Choroid plexus epithelial cell (primary cell): ENCODE data around the gene FGF7.

Experiments used
- DNase-seq: peaks from one replicate; pipeline ENCODE4 v3.0.0-alpha.2; 2010; ENCODE audit warnings: low read depth
- H3K4me3 ChIP-seq: 2 replicates; pipeline ENCODE4 v1.5.1; 2011; ENCODE audit warnings: low read depth, mild to moderate bottlenecking, control low read depth, low read length, moderate library complexity
- CTCF ChIP-seq: conservative IDR thresholded peaks from 2 replicates; pipeline ENCODE4 v1.5.1; 2011; ENCODE audit warnings: low read depth, mild to moderate bottlenecking, control low read depth, inconsistent platforms, low read length, moderate library complexity

FGF7 gene

GRCh38 chr15:49438962-49439631 is 16.1 kb downstream of the FGF7 start:
- H3K4me3 ChIP-seq = no peak overlapping the region
- no peak for TF ChIP-seq CTCF
- peak; percentile 13 for DNase-seq

DNA sequence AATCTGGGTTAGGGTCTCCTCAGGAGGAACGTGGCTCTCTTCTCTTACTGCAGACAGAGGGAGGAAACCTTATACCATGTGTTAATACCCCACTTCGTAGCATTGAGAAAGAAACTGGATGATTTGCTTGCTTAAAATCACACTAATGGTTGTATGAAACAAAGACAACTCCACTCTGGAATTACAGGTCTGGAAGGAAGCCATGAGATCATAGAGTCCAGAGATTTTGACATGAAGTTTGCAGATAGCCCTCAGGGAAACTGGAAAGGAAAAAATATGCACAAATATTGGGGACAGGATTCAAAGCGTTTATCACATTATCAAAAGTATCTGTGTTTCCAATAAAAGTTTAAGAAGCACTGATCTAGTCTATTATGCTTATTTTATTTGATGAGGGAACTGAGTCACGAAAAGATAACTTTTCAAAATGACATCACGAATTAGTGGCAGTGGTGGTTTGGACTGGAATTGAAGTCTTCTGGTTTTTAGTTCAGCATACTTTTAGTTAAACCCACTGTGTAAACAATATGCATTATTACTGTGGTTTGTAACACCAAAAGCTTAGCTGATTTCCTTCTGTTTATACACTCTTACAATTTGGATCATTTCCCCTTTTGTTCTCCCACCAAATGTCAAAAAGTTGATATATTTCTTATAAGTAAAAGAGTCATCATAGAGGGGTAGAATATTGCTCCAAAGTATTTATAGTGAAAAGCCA is 16.8 kb downstream of the FGF7 start:
- no peak overlapping the region for H3K4me3 ChIP-seq
- TF ChIP-seq CTCF = no peak
- no peak for DNase-seq

- no peak for TF ChIP-seq CTCF
- DNase-seq = no peak
- no peak overlapping the region for H3K4me3 ChIP-seq
These were observed 18.3 kb downstream of the FGF7 start for GRCh38 chr15:49441356-49441755.

DNA sequence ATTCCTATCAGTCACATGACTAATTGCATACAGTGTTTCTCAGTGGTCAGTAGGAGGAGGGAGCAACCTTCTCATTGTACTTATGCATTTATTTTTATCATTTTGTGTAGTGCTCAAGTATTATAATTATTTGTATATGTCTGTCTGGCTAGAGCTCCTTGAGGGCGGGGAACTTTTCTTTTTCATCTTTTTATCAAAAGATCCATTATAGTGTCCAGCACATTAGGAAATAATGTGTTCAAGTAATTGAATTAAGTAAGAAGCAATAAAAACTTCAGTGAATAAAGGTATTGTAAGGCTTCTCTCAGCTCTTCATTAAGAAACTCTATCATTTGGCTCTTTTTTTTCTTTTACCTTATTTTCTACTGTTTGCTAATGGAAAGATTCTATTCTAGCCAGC is 18.8 kb downstream of the FGF7 start:
- H3K4me3 ChIP-seq = no peak overlapping the region
- no peak for DNase-seq
- TF ChIP-seq CTCF = no peak

DNA sequence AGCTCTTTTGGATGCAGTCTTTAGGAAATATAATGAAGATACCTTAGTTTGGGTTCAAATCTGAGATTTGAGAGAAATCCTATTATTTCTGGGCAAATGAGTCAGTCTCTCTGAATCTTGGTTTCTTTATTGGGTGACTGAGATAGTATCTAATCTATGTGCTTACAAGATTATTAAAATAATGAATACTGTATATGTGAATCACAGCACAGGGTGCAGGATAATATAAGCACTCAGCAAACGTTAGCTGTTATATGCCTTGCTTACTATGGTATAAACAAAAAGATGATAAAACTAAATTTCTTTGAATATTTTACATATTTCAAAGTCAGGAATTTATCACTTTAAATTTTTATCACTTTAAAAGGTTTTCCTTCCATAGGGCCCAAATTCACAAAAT is 29.6 kb downstream of the FGF7 start:
- DNase-seq = no peak
- TF ChIP-seq CTCF = no peak
- H3K4me3 ChIP-seq = no peak overlapping the region

- no peak for TF ChIP-seq CTCF
These were observed 33.1 kb downstream of the FGF7 start for GRCh38 chr15:49456166-49456565.

GRCh38 chr15:49458145-49458544 is 35.1 kb downstream of the FGF7 start:
- no peak for DNase-seq
- TF ChIP-seq CTCF = no peak
- no peak overlapping the region for H3K4me3 ChIP-seq

More at GRCh38 chr15:49456166-49456565, 33.1 kb downstream of the FGF7 start:
- DNase-seq = no peak
- no peak overlapping the region for H3K4me3 ChIP-seq
